GM10266 (cell line): Measurements from ENCODE around the gene RHOD.

Experiments
- DNase-seq: peaks from one replicate; pipeline ENCODE4 v3.0.0; 2012; ENCODE audit errors: extremely low spot score
- CTCF ChIP-seq: IDR thresholded peaks from 2 replicates; pipeline ENCODE4 v1.5.1; 2012; ENCODE audit warnings: mild to moderate bottlenecking, low read depth; ENCODE audit not compliant: control insufficient read depth, insufficient read depth; ENCODE audit errors: missing control alignments

Gene RHOD

GRCh38 chr11:67051945-67052488, 4.6 kb upstream of the RHOD start:
- no peak for DNase-seq
- TF ChIP-seq CTCF: no peak

- DNase-seq: no peak
- TF ChIP-seq CTCF: no peak
These were observed 3.8 kb upstream of the RHOD start for GRCh38 chr11:67052891-67053290.

GRCh38 chr11:67053896-67054329, 2.7 kb upstream of the RHOD start:
- DNase-seq: peak; percentile 86
- TF ChIP-seq CTCF: peak; percentile 84

- no peak for TF ChIP-seq CTCF
- DNase-seq: no peak
These were observed 2.3 kb upstream of the RHOD start for GRCh38 chr11:67054346-67054835.

- DNase-seq: peak; percentile 71
These were observed 1.7 kb upstream of the RHOD start for GRCh38 chr11:67054836-67055523.

GRCh38 chr11:67055812-67056211, 835 bp upstream of the RHOD start:
- TF ChIP-seq CTCF: no peak
- peak; percentile 48 for DNase-seq

More at GRCh38 chr11:67054836-67055523, 1.7 kb upstream of the RHOD start:
- TF ChIP-seq CTCF: no peak

GRCh38 chr11:67057205-67057672, 592 bp downstream of the RHOD start:
- no peak for DNase-seq
- no peak for TF ChIP-seq CTCF
